Activated CD4-positive, alpha-beta T cell treated with anti-CD3 and anti-CD28 coated beads for 1 hour (primary cell): Measurements from ENCODE around the gene ME3.

Source experiments
- DNase-seq: peaks from one replicate; pipeline ENCODE4 v3.0.0-alpha.2; 2020

Gene ME3

DNA sequence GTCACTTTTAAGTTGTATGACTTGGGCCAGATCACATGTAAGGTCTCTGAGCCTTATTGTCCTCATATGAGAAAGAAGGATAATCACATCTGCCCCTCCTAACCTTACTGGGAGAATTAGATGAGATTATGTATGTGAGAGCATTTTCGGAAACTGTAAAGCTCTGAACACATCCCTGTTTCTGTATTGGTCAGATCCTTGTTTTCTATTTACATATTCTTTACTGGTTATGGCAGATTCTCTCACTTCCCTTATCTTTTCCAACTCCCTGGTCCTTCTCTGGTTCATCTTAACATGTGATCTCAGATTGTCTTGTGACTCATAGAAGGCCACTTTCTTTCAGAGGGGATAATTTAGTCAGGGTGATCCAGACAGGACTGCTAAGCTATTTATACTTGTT is 255.9 kb downstream of the ME3 start:
- DNase-seq: no peak

DNA sequence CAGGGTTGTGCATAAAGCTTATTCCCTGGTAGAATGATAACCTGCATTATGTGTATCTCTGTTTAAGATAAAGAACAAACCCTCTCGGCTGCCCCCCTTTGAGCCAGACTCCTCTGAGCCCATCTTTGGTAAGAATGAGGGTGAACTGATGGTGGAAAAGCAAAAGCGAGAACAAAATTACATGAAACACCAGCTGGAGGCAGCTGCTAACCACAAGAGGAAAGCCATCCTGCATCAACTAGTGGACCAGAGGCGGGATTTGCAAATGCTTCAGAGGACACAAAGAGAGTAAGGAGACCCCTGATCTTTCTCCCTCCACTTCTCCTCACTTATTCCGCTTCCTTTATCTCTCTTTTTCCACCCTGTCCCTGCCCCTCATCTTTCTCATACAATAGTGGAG is 257.4 kb downstream of the ME3 start:
- DNase-seq: no peak

DNA sequence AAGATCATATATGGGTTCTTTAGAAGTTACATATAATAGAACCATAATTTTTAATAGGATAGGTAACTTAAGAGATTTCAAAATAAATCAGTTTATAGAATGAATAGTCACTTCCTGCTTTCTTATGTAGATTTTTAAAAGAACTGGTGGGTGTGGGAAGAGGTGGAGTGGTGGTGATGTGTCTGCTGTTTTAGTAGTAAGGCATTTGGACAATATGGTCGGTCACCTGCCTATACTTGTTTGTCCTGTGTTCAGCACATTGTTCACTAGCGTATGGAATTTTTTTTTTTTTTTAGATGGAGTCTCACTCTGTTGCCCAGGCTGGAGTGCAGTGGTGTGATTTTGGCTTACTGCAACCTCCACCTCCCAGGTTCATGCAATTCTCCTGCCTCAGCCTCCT is 258.4 kb downstream of the ME3 start:
- DNase-seq: no peak

DNA sequence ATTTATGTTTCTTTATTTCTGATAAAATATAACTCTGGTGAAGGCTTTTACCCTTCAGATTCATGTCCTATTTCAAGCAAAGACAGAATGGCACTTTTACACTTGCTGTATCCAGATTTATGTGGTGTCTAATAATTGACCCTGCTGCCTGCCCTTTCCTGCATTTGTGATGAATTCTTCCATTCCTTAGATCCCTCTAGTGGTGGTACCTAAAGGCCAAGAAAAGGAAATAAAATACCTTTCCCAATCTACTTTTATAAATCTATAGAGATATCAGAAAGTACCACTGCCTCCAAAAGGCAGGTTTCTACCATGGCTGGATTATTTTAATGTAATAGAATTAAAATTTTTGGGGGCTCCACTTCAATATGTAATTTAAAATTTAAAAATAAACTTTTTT is 263.6 kb downstream of the ME3 start:
- no peak for DNase-seq

DNA sequence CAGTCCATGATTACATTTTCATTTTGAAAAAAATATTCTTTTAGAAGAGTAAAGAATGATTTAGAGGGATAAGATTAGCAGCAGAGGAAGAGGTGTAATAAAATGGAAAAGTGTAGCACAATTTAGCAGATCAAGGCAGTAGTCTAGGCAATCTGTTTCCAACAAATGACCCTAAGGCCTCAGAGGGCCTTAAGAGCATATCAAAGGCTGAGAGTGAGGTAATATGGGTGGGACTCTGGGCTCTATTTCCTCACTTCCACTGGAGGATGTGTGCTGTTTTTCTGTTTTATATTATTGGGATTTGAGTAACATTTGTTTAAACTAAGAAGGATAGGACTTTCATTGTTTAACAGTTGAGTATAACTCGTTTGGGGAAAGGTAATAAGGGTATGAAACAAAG is 269.0 kb downstream of the ME3 start:
- DNase-seq: no peak

DNA sequence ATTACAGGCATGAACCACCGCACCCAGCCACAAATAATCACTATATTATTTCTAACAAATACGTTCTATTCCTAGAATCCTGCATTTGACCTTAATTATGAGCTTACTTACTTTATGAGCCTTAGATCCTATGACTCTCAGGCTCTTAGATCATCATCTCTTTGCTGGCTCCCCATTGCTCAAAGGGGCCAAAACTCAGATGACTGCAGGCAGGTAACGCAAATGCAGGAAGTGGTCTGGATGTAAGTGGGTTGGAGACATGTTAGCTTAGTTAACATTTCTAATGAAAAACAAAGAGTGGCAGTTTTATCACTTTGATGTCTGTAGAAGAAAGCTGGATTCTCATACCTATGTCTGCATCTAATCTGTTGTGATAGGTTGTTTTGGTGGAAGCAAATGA is 274.3 kb downstream of the ME3 start:
- DNase-seq: no peak

DNA sequence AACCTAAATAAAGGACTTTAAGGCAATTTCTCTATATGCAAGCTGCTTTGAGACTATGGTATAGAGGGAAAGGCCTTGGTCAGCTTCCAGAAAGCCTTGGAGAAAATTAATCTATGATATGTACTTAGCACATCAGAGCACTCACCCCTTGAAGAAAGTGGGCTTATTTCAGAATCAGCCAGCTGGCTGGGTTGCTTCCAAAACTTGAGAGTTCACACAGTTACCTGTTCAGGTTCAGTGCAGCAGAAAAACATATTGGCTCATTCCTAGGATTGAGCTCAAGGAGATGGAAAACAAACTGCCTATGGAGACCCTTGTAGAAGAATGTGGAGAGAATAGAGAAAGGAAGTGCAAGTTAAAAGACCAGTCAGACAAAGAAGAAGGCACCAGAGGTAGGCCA is 275.1 kb downstream of the ME3 start:
- DNase-seq: no peak

DNA sequence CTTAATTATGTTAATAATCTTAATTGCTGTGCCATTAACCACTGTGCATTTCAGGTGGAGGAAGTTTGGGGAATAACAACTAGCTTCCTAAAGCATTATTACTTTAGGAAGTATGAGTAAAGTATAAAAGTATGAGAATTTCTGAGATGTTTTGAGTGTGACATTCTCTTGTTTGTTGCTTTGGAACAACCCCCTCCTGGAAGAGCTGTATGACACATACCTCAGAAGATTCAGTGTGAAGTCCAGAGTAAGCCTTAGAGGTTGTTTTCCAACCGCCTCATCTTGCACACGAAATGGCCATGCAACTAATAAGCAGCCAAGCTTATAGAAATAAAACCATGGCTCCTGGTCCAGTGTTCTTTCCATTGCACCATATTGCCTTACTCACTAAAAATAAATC is 276.0 kb downstream of the ME3 start:
- DNase-seq: no peak

DNA sequence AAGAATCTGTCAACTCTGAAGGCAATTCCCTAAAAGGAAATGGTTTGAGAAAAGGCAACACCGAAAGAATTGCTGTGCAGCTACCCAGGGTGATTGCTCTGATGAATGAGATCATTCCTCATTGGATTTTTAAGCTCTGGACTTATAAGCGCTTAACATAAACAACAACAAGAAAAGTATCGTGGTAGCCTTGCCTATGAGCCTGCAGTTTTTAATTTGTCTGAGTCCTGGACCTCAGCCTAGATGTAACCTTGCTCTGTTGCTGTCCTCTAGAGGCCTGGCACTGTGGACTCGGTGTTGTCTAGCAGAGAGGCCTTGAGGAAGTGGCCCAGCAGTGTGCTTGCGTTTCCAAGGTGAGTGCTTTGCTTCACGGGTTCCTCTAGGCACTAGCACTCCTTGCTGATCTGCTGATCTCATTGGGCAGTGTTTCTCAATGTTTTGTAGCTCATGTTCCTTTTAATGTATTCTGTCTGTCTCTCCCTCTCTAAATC is 277.3 kb downstream of the ME3 start:
- DNase-seq: no peak
